Measurements from ENCODE around the gene PRIM1. TPM values are rescaled to one million over a fixed set of nuclear protein-coding genes. Genes with fewer than 3 reads are reported as not detected.

PRIM1 gene
- total and polyA plus RNA-seq, 2 of the 13 experiments (the other 11 are each of a cell fraction or from before 2014, with no cell fraction given), result 30.0 to 47.3 TPM

- peak; percentile 36; the same call in 1 of the 2 replicates for TF ChIP-seq IRF9 (CRISPR knock-in tag; IDR thresholded peaks at IDR 0.05; ENCODE audit: borderline replicate concordance)
- TF ChIP-seq U2AF2 (IDR thresholded peaks at IDR 0.05; ENCODE audit: low read depth, low read length), result 0 out of 2 replicates have a peak, but pooled peaks have one; percentile 22
- peak; percentile 89; the same call in 1 of the 2 replicates for TF ChIP-seq FOXK1 (CRISPR knock-in tag; IDR thresholded peaks at IDR 0.05; ENCODE audit: borderline replicate concordance, low read depth)
- no peak for TF ChIP-seq SUZ12 (IDR thresholded peaks at IDR 0.05; ENCODE audit: low read depth, low read length)
- no peak for TF ChIP-seq ZNF660 (CRISPR knock-in tag; IDR thresholded peaks at IDR 0.05; ENCODE audit: borderline replicate concordance, low read depth)
- TF ChIP-seq YEATS2 (CRISPR knock-in tag; IDR thresholded peaks at IDR 0.05; ENCODE audit: borderline replicate concordance), result peak; percentile 99
- no peak for TF ChIP-seq ZNF20 (CRISPR knock-in tag; IDR thresholded peaks at IDR 0.05)
- peak; percentile 94 for TF ChIP-seq SP2 (CRISPR knock-in tag; IDR thresholded peaks at IDR 0.05)
- peak; percentile 74 for TF ChIP-seq XRCC5 (optimal IDR thresholded peaks at IDR 0.05; ENCODE audit: low read length)
- TF ChIP-seq ETS1 (CRISPR knock-in tag; IDR thresholded peaks at IDR 0.05), result 0 out of 2 replicates have a peak, but pooled peaks have one; percentile 35
- peak; percentile 87; the same call in 1 of the 2 replicates for TF ChIP-seq AFF4 (CRISPR knock-in tag; IDR thresholded peaks at IDR 0.05)
- TF ChIP-seq E2F2 (CRISPR knock-in tag; IDR thresholded peaks at IDR 0.05; ENCODE audit: borderline replicate concordance), result no peak
- TF ChIP-seq HNF1A (IDR thresholded peaks at IDR 0.05; ENCODE audit: low read depth), result no peak
- TF ChIP-seq HNF1A (CRISPR knock-in tag; IDR thresholded peaks at IDR 0.05; ENCODE audit: borderline replicate concordance), result peak; percentile 78; the same call in 1 of the 2 replicates
- TF ChIP-seq ZNF879 (CRISPR knock-in tag; IDR thresholded peaks at IDR 0.05), result no peak
Measured at GRCh38 chr12:56724972-56725722, 27.0 kb downstream of the PRIM1 start, which contains the start of gene NACA (continued).
